AG10803 (cell line): ENCODE measurements around the gene FAM161B.
"Not testable (repeated sequence)": the region's sequence is repeated elsewhere in the genome, so short reads cannot be mapped to it uniquely, and the experiment has no call there.

Experiments used
- DNase-seq: peaks from one replicate; pipeline ENCODE4 v3.0.0; 2010; ENCODE audit warnings: low read depth
- H3K4me3 ChIP-seq: 2 replicates; pipeline ENCODE4 v1.5.1; 2011; ENCODE audit warnings: mild to moderate bottlenecking, low read length, control low read depth
- CTCF ChIP-seq: conservative IDR thresholded peaks from 2 replicates; pipeline ENCODE4 v1.5.1; 2011; ENCODE audit warnings: mild to moderate bottlenecking, low read length, control low read depth, inconsistent platforms

Gene FAM161B

GRCh38 chr14:73991092-73991491 is 41.2 kb upstream of the FAM161B start:
- DNase-seq: no peak
- H3K4me3 ChIP-seq: no peak overlapping the region
- TF ChIP-seq CTCF: no peak

- DNase-seq, H3K4me3 ChIP-seq: not testable (repeated sequence)
These were observed 38.8 kb upstream of the FAM161B start for GRCh38 chr14:73988656-73989055.

- no peak for DNase-seq
- no peak overlapping the region for H3K4me3 ChIP-seq
- no peak for TF ChIP-seq CTCF
These were observed 38.2 kb upstream of the FAM161B start for GRCh38 chr14:73988065-73988464.

GRCh38 chr14:73977896-73978295 is 28.0 kb upstream of the FAM161B start:
- H3K4me3 ChIP-seq: no peak overlapping the region
- no peak for DNase-seq
- TF ChIP-seq CTCF: no peak

- H3K4me3 ChIP-seq: no peak overlapping the region
- no peak for DNase-seq
- TF ChIP-seq CTCF: no peak
These were observed 26.2 kb upstream of the FAM161B start for GRCh38 chr14:73976125-73976524.

GRCh38 chr14:73973497-73973896 is 23.6 kb upstream of the FAM161B start:
- DNase-seq: no peak
- no peak overlapping the region for H3K4me3 ChIP-seq
- TF ChIP-seq CTCF: no peak

- H3K4me3 ChIP-seq: no peak overlapping the region
- no peak for TF ChIP-seq CTCF
- no peak for DNase-seq
These were observed 19.0 kb upstream of the FAM161B start for GRCh38 chr14:73968885-73969284.

GRCh38 chr14:73965216-73965615 is 15.3 kb upstream of the FAM161B start:
- no peak for TF ChIP-seq CTCF
- no peak for DNase-seq
- H3K4me3 ChIP-seq: no peak overlapping the region
